T-helper 1 cell treated with Interleukin-12 subunit alpha and Interleukin-12 subunit beta and Interleukin-4 antibody, amounts not matched to agents 30 μg/mL and 1 μg/mL, for 36 hours (primary cell): ENCODE measurements around the gene CCDC3.

Experiments
- H3K27ac Mint-ChIP-seq: one replicate; pipeline ENCODE4 v1.8.0; 2021; ENCODE audit warnings: mild to moderate bottlenecking, mixed read lengths
- H3K27me3 Mint-ChIP-seq: one replicate; pipeline ENCODE4 v1.8.0; 2021; ENCODE audit warnings: low read depth, mixed read lengths
- H3K36me3 Mint-ChIP-seq: one replicate; pipeline ENCODE4 v1.8.0; 2021; ENCODE audit warnings: low read depth, mixed read lengths
- H3K4me1 Mint-ChIP-seq: one replicate; pipeline ENCODE4 v1.8.0; 2021; ENCODE audit warnings: low read depth, mixed read lengths
- H3K4me3 Mint-ChIP-seq: one replicate; pipeline ENCODE4 v1.8.0; 2021; ENCODE audit warnings: mild to moderate bottlenecking, moderate library complexity, mixed read lengths
- H3K9me3 Mint-ChIP-seq: one replicate; pipeline ENCODE4 v1.8.0; 2021; ENCODE audit warnings: mixed read lengths

The CCDC3 gene

GRCh38 chr10:12961416-12962205 lies 39.9 kb downstream of the CCDC3 start:
- Mint-ChIP-seq H3K4me1 (no peaks in the 10 kb centered on the region), H3K4me3 (no peak overlapping the region), H3K27ac (no peak overlapping the region), H3K36me3 (no peaks in the 10 kb centered on the region), H3K27me3 (no peaks in the 10 kb centered on the region), H3K9me3 (no peaks in the 10 kb centered on the region)

GRCh38 chr10:12960941-12961340 lies 40.6 kb downstream of the CCDC3 start:
- Mint-ChIP-seq H3K9me3 (no peaks in the 10 kb centered on the region), H3K27ac (no peak overlapping the region), H3K4me3 (no peak overlapping the region), H3K27me3 (no peaks in the 10 kb centered on the region), H3K4me1 (no peaks in the 10 kb centered on the region), H3K36me3 (no peaks in the 10 kb centered on the region)

GRCh38 chr10:12960334-12960898 lies 41.1 kb downstream of the CCDC3 start:
- Mint-ChIP-seq H3K36me3 (no peaks in the 10 kb centered on the region), H3K4me3 (no peak overlapping the region), H3K27me3 (no peaks in the 10 kb centered on the region), H3K9me3 (no peaks in the 10 kb centered on the region), H3K4me1 (no peaks in the 10 kb centered on the region), H3K27ac (no peak overlapping the region)

GRCh38 chr10:12958546-12959110 lies 42.9 kb downstream of the CCDC3 start:
- Mint-ChIP-seq H3K4me1 (no peaks in the 10 kb centered on the region), H3K36me3 (no peaks in the 10 kb centered on the region), H3K9me3 (peaks cover 4% of the 10 kb centered on the region)

GRCh38 chr10:12957081-12957480 lies 44.4 kb downstream of the CCDC3 start:
- H3K4me3 Mint-ChIP-seq, result no peak overlapping the region
- H3K27me3 Mint-ChIP-seq, result no peaks in the 10 kb centered on the region
- H3K36me3 Mint-ChIP-seq, result no peaks in the 10 kb centered on the region
- H3K9me3 Mint-ChIP-seq, result peaks cover 18% of the 10 kb centered on the region
- H3K4me1 Mint-ChIP-seq, result no peaks in the 10 kb centered on the region
- no peak overlapping the region for H3K27ac Mint-ChIP-seq

More at GRCh38 chr10:12958546-12959110, 42.9 kb downstream of the CCDC3 start:
- Mint-ChIP-seq H3K4me3 (no peak overlapping the region), H3K27me3 (no peaks in the 10 kb centered on the region), H3K27ac (no peak overlapping the region)

GRCh38 chr10:12954866-12955265 lies 46.6 kb downstream of the CCDC3 start:
- H3K9me3 Mint-ChIP-seq, result peaks cover 18% of the 10 kb centered on the region
- H3K36me3 Mint-ChIP-seq, result no peaks in the 10 kb centered on the region
- H3K4me3 Mint-ChIP-seq, result no peak overlapping the region
- no peak overlapping the region for H3K27ac Mint-ChIP-seq
- no peaks in the 10 kb centered on the region for H3K27me3 Mint-ChIP-seq
- H3K4me1 Mint-ChIP-seq, result no peaks in the 10 kb centered on the region

- no peak overlapping the region for H3K4me3 Mint-ChIP-seq
- no peaks in the 10 kb centered on the region for H3K27me3 Mint-ChIP-seq
- peaks cover 18% of the 10 kb centered on the region for H3K9me3 Mint-ChIP-seq
- H3K4me1 Mint-ChIP-seq, result no peaks in the 10 kb centered on the region
- no peaks in the 10 kb centered on the region for H3K36me3 Mint-ChIP-seq
- no peak overlapping the region for H3K27ac Mint-ChIP-seq
Observed at GRCh38 chr10:12950583-12951128, 50.9 kb downstream of the CCDC3 start.

- Mint-ChIP-seq H3K4me1 (no peaks in the 10 kb centered on the region), H3K27ac (no peak overlapping the region), H3K36me3 (no peaks in the 10 kb centered on the region), H3K27me3 (no peaks in the 10 kb centered on the region), H3K9me3 (peaks cover 15% of the 10 kb centered on the region), H3K4me3 (no peak overlapping the region)
Observed at GRCh38 chr10:12949248-12949647, 52.3 kb downstream of the CCDC3 start.

- H3K4me3 Mint-ChIP-seq, result no peak overlapping the region
- H3K36me3 Mint-ChIP-seq, result no peaks in the 10 kb centered on the region
- H3K9me3 Mint-ChIP-seq, result peaks cover 6% of the 10 kb centered on the region
- no peaks in the 10 kb centered on the region for H3K27me3 Mint-ChIP-seq
- H3K27ac Mint-ChIP-seq, result no peak overlapping the region
- no peaks in the 10 kb centered on the region for H3K4me1 Mint-ChIP-seq
Observed at GRCh38 chr10:12947741-12948140, 53.8 kb downstream of the CCDC3 start.

GRCh38 chr10:12946372-12946771 lies 55.1 kb downstream of the CCDC3 start:
- H3K36me3 Mint-ChIP-seq, result no peaks in the 10 kb centered on the region
- H3K9me3 Mint-ChIP-seq, result no peaks in the 10 kb centered on the region
- no peaks in the 10 kb centered on the region for H3K4me1 Mint-ChIP-seq
- no peak overlapping the region for H3K4me3 Mint-ChIP-seq
- no peaks in the 10 kb centered on the region for H3K27me3 Mint-ChIP-seq
- no peak overlapping the region for H3K27ac Mint-ChIP-seq

GRCh38 chr10:12945690-12946359 lies 55.7 kb downstream of the CCDC3 start:
- H3K27me3 Mint-ChIP-seq, result no peaks in the 10 kb centered on the region
- no peak overlapping the region for H3K27ac Mint-ChIP-seq
- H3K36me3 Mint-ChIP-seq, result no peaks in the 10 kb centered on the region
- H3K4me1 Mint-ChIP-seq, result no peaks in the 10 kb centered on the region
- H3K4me3 Mint-ChIP-seq, result no peak overlapping the region
- H3K9me3 Mint-ChIP-seq, result no peaks in the 10 kb centered on the region

- Mint-ChIP-seq H3K4me1 (no peaks in the 10 kb centered on the region), H3K4me3 (no peak overlapping the region), H3K9me3 (no peaks in the 10 kb centered on the region), H3K27ac (no peak overlapping the region), H3K27me3 (no peaks in the 10 kb centered on the region), H3K36me3 (no peaks in the 10 kb centered on the region)
Observed at GRCh38 chr10:12944931-12945330, 56.6 kb downstream of the CCDC3 start.

GRCh38 chr10:12943425-12943824 lies 58.1 kb downstream of the CCDC3 start:
- Mint-ChIP-seq H3K27ac (no peak overlapping the region), H3K27me3 (no peaks in the 10 kb centered on the region), H3K4me1 (no peaks in the 10 kb centered on the region), H3K9me3 (no peaks in the 10 kb centered on the region), H3K36me3 (no peaks in the 10 kb centered on the region), H3K4me3 (no peak overlapping the region)

- Mint-ChIP-seq H3K27me3 (peaks cover 6% of the 10 kb centered on the region), H3K9me3 (no peaks in the 10 kb centered on the region), H3K27ac (no peak overlapping the region), H3K36me3 (no peaks in the 10 kb centered on the region), H3K4me3 (no peak overlapping the region), H3K4me1 (no peaks in the 10 kb centered on the region)
Observed at GRCh38 chr10:12941966-12942365, 59.5 kb downstream of the CCDC3 start.
